Measurements from ENCODE around the gene VPS26C. TPM values are rescaled to one million over a fixed set of nuclear protein-coding genes. Genes with fewer than 3 reads are reported as not detected.

Gene VPS26C
- total RNA-seq, 1 experiment from 2014 or later: 62.8 TPM

- ATAC-seq (no peak; the same call in 1 of the 2 replicates), DNase-seq (ENCODE audit: low spot score) (no peak)
- H3K9me3 Mint-ChIP-seq: peaks cover 27% of the 10 kb centered on the region
- no peaks in the 10 kb centered on the region; the same call in 1 of the 2 replicates for H3K27me3 Mint-ChIP-seq (ENCODE audit: low read depth)
- peaks cover 10% of the 10 kb centered on the region for H3K36me3 Mint-ChIP-seq
- TF ChIP-seq AFF4 (CRISPR knock-in tag; IDR thresholded peaks at IDR 0.05; ENCODE audit: borderline replicate concordance) (no peak), OVOL2 (CRISPR knock-in tag; IDR thresholded peaks at IDR 0.05; ENCODE audit: borderline replicate concordance) (no peak), CBFB (CRISPR knock-in tag; IDR thresholded peaks at IDR 0.05; ENCODE audit: low read depth) (no peak), ZNF121 (CRISPR knock-in tag; IDR thresholded peaks at IDR 0.05) (no peak), CDX4 (CRISPR knock-in tag; IDR thresholded peaks at IDR 0.05; ENCODE audit: borderline replicate concordance) (no peak), ATF3 (CRISPR knock-in tag; conservative IDR thresholded peaks at IDR 0.05) (no peak), NR1H2 (CRISPR knock-in tag; IDR thresholded peaks at IDR 0.05) (no peak), ETV6 (CRISPR knock-in tag; IDR thresholded peaks at IDR 0.05) (no peak), FOXP1 (CRISPR knock-in tag; IDR thresholded peaks at IDR 0.05; ENCODE audit: borderline replicate concordance) (no peak), FOXJ3 (CRISPR knock-in tag; IDR thresholded peaks at IDR 0.05; ENCODE audit: borderline replicate concordance) (no peak), ATF2 (CRISPR knock-in tag; IDR thresholded peaks at IDR 0.05; ENCODE audit: borderline replicate concordance, low read depth) (no peak), RELA (CRISPR knock-in tag; IDR thresholded peaks at IDR 0.05; ENCODE audit: borderline replicate concordance) (no peak), NFE2L1 (CRISPR knock-in tag; IDR thresholded peaks at IDR 0.05) (no peak), FOXP4 (CRISPR knock-in tag; IDR thresholded peaks at IDR 0.05) (no peak), USF2 (CRISPR knock-in tag; IDR thresholded peaks at IDR 0.05) (no peak), ZNF317 (CRISPR knock-in tag; IDR thresholded peaks at IDR 0.05; ENCODE audit: borderline replicate concordance, low read depth) (no peak), SOX15 (CRISPR knock-in tag; IDR thresholded peaks at IDR 0.05) (no peak)
- ChIA-PET CTCF (interaction anchor here (0.7 kb wide), 1 partner anchor 290 kb away, joined by 3 read pairs; no protein-coding TSS in a partner anchor), POLR2A (no interaction called here)
- H3K4me1 Mint-ChIP-seq: peaks cover 10% of the 10 kb centered on the region
- H3K4me3 Mint-ChIP-seq: no peak overlapping the region
- no peak overlapping the region for H3K27ac Mint-ChIP-seq
Observed at GRCh38 chr21:37207441-37208009, 59.6 kb downstream of the VPS26C start.
